Neuronal stem cell (in vitro differentiated cells): Measurements from ENCODE around the gene SLC44A3.
A peak's percentile ranks its signal among the peaks of the same experiment; 100 is the strongest.

Experiments used
- DNase-seq: peaks from one replicate; pipeline ENCODE4 v3.0.0-alpha.2; 2013; ENCODE audit warnings: low spot score
- H2AFZ ChIP-seq: one replicate; pipeline ENCODE4 v1.6.1; 2013; ENCODE audit warnings: mild to moderate bottlenecking, low read length, inconsistent platforms
- H2AK5ac ChIP-seq: 2 replicates; pipeline ENCODE4 v1.6.1; 2013; ENCODE audit warnings: low read depth, mild to moderate bottlenecking, inconsistent platforms, low read length, moderate library complexity, mixed read lengths
- H2BK120ac ChIP-seq: 2 replicates; pipeline ENCODE4 v1.6.1; 2013; ENCODE audit warnings: low read depth, mild to moderate bottlenecking, inconsistent platforms, low read length, moderate library complexity, mixed read lengths
- H2BK12ac ChIP-seq: one replicate; pipeline ENCODE4 v1.6.1; 2013; ENCODE audit warnings: low read length, inconsistent platforms
- H2BK15ac ChIP-seq: 2 replicates; pipeline ENCODE4 v1.6.1; 2013; ENCODE audit warnings: mild to moderate bottlenecking, low read length, inconsistent platforms, mixed read lengths
- H2BK5ac ChIP-seq: one replicate; pipeline ENCODE4 v1.6.1; 2013; ENCODE audit warnings: inconsistent platforms, mild to moderate bottlenecking, low read length, moderate library complexity
- H3K14ac ChIP-seq: one replicate; pipeline ENCODE4 v1.6.1; 2013; ENCODE audit warnings: low read length, inconsistent platforms
- H3K18ac ChIP-seq: 2 replicates; pipeline ENCODE4 v1.6.1; 2013; ENCODE audit warnings: low read length, inconsistent platforms
- H3K23ac ChIP-seq: 2 replicates; pipeline ENCODE4 v1.6.1; 2013; ENCODE audit warnings: low read depth, mild to moderate bottlenecking, mixed read lengths, low read length, inconsistent platforms; ENCODE audit not compliant: poor library complexity
- H3K27ac ChIP-seq: replicated peaks from 3 replicates; pipeline ENCODE4 v1.5.1; 2013; ENCODE audit warnings: low read length, inconsistent platforms
- H3K27me3 ChIP-seq, 3 experiments: 2 replicates each; pipeline ENCODE4 v1.6.1; 2013; ENCODE audit warnings: low read length in 3 of 3, mild to moderate bottlenecking in 2 of 3, inconsistent platforms in 1 of 3, low read depth in 1 of 3, mixed read lengths in 1 of 3, moderate library complexity in 1 of 3; ENCODE audit not compliant: control insufficient read depth in 3 of 3, insufficient read depth in 3 of 3
- H3K36me3 ChIP-seq, 2 donors: replicated peaks in 1 of 2; 2 replicates each; pipeline ENCODE4 v1.6.1; 2013; ENCODE audit warnings: low read length in 2 of 2; ENCODE audit not compliant: control insufficient read depth in 2 of 2, insufficient read depth in 2 of 2
- H3K4ac ChIP-seq: 2 replicates; pipeline ENCODE4 v1.6.1; 2013; ENCODE audit warnings: inconsistent platforms, mild to moderate bottlenecking, low read length, moderate library complexity
- H3K4me1 ChIP-seq, 2 donors: 1 replicate in 1 of 2; 2 replicates in 1 of 2; pipeline ENCODE4 v1.6.1; 2013; ENCODE audit warnings: low read length in 2 of 2, low read depth in 1 of 2; ENCODE audit not compliant: control insufficient read depth in 2 of 2, insufficient read depth in 1 of 2
- H3K4me2 ChIP-seq: one replicate; pipeline ENCODE4 v1.6.1; 2013; ENCODE audit warnings: mild to moderate bottlenecking, low read length, inconsistent platforms; ENCODE audit not compliant: insufficient read depth, poor library complexity, severe bottlenecking
- H3K4me3 ChIP-seq, 2 donors: 2 replicates each; pipeline ENCODE4 v1.5.1; 2013; ENCODE audit warnings: low read length in 2 of 2, mild to moderate bottlenecking in 2 of 2, inconsistent platforms in 1 of 2, moderate library complexity in 1 of 2
- H3K79me1 ChIP-seq: one replicate; pipeline ENCODE4 v1.6.1; 2013; ENCODE audit warnings: low read depth, mild to moderate bottlenecking, inconsistent platforms, low read length, moderate library complexity
- H3K9ac ChIP-seq: one replicate; pipeline ENCODE4 v1.6.1; 2013; ENCODE audit warnings: mild to moderate bottlenecking, low read depth, low read length, inconsistent platforms; ENCODE audit not compliant: poor library complexity
- H3K9me3 ChIP-seq, 2 donors: replicated peaks in 1 of 2; 2 replicates each; pipeline versions ENCODE3 to v1.6.1; 2013; ENCODE audit warnings: low read length in 2 of 2, mild to moderate bottlenecking in 2 of 2, inconsistent platforms in 1 of 2, low read depth in 1 of 2, mixed read lengths in 1 of 2, moderate library complexity in 1 of 2; ENCODE audit not compliant: control insufficient read depth in 2 of 2, insufficient read depth in 1 of 2
- H4K8ac ChIP-seq: one replicate; pipeline ENCODE4 v1.6.1; 2013; ENCODE audit warnings: low read depth, mild to moderate bottlenecking, inconsistent platforms, low read length, moderate library complexity
- H4K91ac ChIP-seq: one replicate; pipeline ENCODE4 v1.6.1; 2013; ENCODE audit warnings: low read length, low read depth, mild to moderate bottlenecking, inconsistent platforms; ENCODE audit not compliant: poor library complexity
- WGBS, 2 donors: extraction: QIAGEN DNeasy Blood & Tissue Kit; methylation state at CpG; one replicate each; pipeline ENCODE4 v1.1.7; 2013; ENCODE audit warnings: missing lambda C conversion rate in 2 of 2, mixed read lengths in 1 of 2; ENCODE audit not compliant: insufficient read length in 2 of 2, insufficient replicate concordance in 1 of 2; ENCODE audit errors: extremely low coverage in 2 of 2; 5-methylcytosine and 5-hydroxymethylcytosine counted together

Gene SLC44A3

DNA sequence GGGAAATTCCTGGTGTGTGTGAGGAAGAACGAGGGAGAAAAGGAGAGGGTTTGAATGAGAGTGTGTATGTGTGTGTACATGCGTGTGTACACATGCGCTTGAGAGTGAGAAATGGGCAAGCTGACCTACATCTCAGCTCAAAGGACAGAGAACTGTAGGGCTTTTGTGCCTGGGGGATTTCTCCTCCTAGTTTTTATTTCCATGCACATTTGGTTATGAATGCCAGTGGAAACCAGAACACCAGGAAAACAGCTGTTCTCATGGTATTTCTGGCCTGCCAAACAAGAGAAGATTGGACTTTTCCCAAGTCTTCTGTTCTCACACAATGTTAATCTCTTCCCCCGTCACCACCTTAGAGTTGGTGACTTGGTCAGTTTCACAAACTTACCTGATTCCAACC is 45.2 kb downstream of the SLC44A3 start:
- Histone ChIP-seq H3K4me3 (no peak overlapping the region), H4K91ac (no peak overlapping the region), H2BK15ac (no peak overlapping the region), H3K23ac (no peak overlapping the region), H3K9ac (no peak overlapping the region), H3K9me3 (no peaks in the 10 kb centered on the region), H2AFZ (no peak overlapping the region), H2BK5ac (no peak overlapping the region), H3K18ac (no peak overlapping the region), H3K79me1 (no peaks in the 10 kb centered on the region), H3K27ac (peak overlapping the region; percentile 10), H3K27me3 (no peaks in the 10 kb centered on the region), H2AK5ac (no peak overlapping the region), H3K4ac (no peak overlapping the region), H2BK120ac (no peak overlapping the region), H3K4me1 (peaks cover 22 to 43% of the 10 kb centered on the region in 2 donors), H3K14ac (no peak overlapping the region), H3K36me3 (no peaks in the 10 kb centered on the region), H2BK12ac (no peak overlapping the region), H3K4me2 (no peak overlapping the region), H4K8ac (no peak overlapping the region)
- no peak for DNase-seq
- WGBS, 2 donors = 100% methylated on average over 1 of the region's 4 CpGs; no CpG with 5 or more reads in 1 of the 2 donors

DNA sequence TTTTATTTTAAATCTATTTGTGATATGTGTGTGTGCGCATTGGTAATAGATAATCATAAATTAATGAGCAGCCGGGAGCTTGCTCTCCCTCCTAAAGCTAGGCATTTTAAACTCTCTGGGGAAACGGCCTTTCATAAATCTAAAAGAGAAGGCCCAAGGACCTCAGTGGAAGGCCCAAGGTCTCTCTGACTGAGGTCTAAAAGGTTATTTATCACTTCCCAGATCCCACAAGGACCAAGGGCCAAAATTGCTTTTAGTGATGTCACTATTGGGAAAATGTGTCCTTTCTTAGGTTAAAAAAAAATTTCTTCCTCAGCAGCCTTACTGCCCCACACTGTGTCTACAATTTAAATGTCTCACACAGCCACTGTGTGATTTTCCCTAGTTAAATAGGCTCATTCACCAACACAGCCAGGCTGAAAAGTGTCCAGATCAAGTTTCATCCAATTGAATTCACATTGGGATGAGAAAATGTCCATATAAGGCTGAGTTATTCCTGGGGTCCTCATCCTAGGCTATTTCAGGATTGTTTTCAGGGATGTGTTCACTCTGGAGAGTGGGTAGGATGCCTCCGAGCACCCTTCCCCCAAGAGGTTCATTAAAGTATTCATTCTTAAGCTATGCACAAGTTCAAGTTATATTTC is 46.1 kb downstream of the SLC44A3 start:
- Histone ChIP-seq H3K4ac (no peak overlapping the region), H3K23ac (no peak overlapping the region), H3K36me3 (no peaks in the 10 kb centered on the region), H3K14ac (no peak overlapping the region), H3K9ac (no peak overlapping the region), H3K18ac (no peak overlapping the region), H3K9me3 (no peaks in the 10 kb centered on the region), H3K27me3 (no peaks in the 10 kb centered on the region), H2BK5ac (no peak overlapping the region), H3K4me2 (no peak overlapping the region), H3K79me1 (no peaks in the 10 kb centered on the region), H2BK15ac (no peak overlapping the region), H4K8ac (no peak overlapping the region), H3K27ac (peak overlapping the region; percentile 26), H2BK120ac (no peak overlapping the region), H3K4me3 (no peak overlapping the region), H2BK12ac (no peak overlapping the region), H3K4me1 (peaks cover 22 to 43% of the 10 kb centered on the region in 2 donors), H2AFZ (peak overlapping the region; percentile 1), H4K91ac (no peak overlapping the region), H2AK5ac (no peak overlapping the region)
- WGBS, 2 donors = no CpG with 5 or more reads among the region's 4 CpGs
- DNase-seq = no peak

DNA sequence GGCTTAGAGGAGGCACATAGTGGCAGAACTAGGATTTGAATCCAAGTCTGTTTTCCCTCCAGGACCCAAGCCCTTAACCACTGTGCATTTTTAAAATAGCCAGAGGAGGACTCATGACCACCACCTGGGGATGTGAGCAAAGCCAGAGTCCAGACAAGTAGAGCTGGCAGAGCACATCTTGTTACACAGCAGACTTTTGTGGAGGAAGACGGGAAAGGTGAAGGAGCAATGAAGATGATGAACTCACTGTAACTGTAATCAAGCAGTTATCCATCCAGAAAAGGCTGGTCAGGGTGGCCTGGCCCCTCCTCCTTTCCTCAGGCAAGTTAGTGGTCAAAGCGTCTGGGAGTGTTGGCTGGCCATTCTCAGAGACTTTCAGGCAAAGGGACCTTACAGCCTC is 50.9 kb downstream of the SLC44A3 start:
- no peak overlapping the region for H3K27ac ChIP-seq
- no peak overlapping the region for H3K9ac ChIP-seq
- no CpG with 5 or more reads among the region's 2 CpGs for WGBS, 2 donors
- no peak overlapping the region for H3K4me2 ChIP-seq
- no peak overlapping the region for H2AFZ ChIP-seq
- H2BK120ac ChIP-seq = no peak overlapping the region
- no peak for DNase-seq
- H3K27me3 ChIP-seq = no peaks in the 10 kb centered on the region
- H3K14ac ChIP-seq = no peak overlapping the region
- no peak overlapping the region for H3K23ac ChIP-seq
- H3K4me1 ChIP-seq = peaks cover 7 to 28% of the 10 kb centered on the region in 2 donors
- H3K4me3 ChIP-seq = no peak overlapping the region
- no peak overlapping the region for H2BK5ac ChIP-seq
- H4K8ac ChIP-seq = no peak overlapping the region
- H3K4ac ChIP-seq = no peak overlapping the region
- no peak overlapping the region for H2BK12ac ChIP-seq
- no peaks in the 10 kb centered on the region for H3K36me3 ChIP-seq
- no peak overlapping the region for H2BK15ac ChIP-seq
- H2AK5ac ChIP-seq = no peak overlapping the region
- H3K9me3 ChIP-seq = no peaks in the 10 kb centered on the region
- no peak overlapping the region for H3K18ac ChIP-seq
- no peaks in the 10 kb centered on the region for H3K79me1 ChIP-seq
- H4K91ac ChIP-seq = no peak overlapping the region

DNA sequence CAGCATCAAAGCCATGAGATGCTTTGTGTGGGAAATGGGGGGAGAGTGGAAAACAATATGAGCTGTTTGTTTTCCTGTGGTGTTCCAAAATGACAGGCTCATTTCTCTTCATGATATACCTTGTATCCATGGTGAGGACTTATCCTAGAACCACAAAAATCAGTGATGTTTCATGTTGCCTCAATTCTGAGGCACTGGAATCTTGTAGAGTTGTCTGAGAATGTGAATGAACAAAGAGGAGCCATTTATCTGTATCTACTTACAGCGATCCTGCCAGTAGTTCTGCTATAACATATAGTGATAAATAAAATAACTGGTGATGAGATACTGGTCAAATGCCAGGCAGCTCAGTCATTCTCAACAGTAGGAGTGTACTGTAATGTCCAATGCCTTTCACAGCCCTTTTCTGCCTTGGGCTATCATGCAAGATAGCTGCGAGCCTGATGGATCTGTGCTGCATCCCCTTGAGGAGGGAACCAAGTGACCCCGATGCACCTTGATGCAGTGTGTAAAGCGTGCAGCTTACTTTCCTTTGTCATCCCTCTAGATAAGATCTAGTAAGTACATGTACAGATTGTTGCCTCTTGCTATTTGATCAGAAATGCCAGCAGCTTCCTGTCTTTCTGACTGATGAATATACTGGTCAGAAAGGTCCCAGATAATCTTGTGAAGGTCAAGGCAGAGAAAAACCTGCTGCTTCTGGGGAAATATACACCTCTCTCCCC is 52.8 kb downstream of the SLC44A3 start:
- Histone ChIP-seq H3K9me3 (no peaks in the 10 kb centered on the region), H2BK15ac (no peak overlapping the region), H3K27me3 (no peaks in the 10 kb centered on the region), H4K8ac (no peak overlapping the region), H3K4me2 (no peak overlapping the region), H3K23ac (no peak overlapping the region), H3K18ac (no peak overlapping the region), H2BK12ac (no peak overlapping the region), H3K4ac (no peak overlapping the region), H3K4me3 (no peak overlapping the region), H3K9ac (no peak overlapping the region), H3K14ac (no peak overlapping the region), H3K36me3 (no peaks in the 10 kb centered on the region), H2AFZ (peak overlapping the region; percentile 6), H2AK5ac (no peak overlapping the region), H2BK120ac (no peak overlapping the region), H2BK5ac (no peak overlapping the region), H3K4me1 (peaks cover 3 to 18% of the 10 kb centered on the region in 2 donors), H3K27ac (no peak overlapping the region), H4K91ac (no peak overlapping the region), H3K79me1 (no peaks in the 10 kb centered on the region)
- no CpG with 5 or more reads among the region's 4 CpGs for WGBS, 2 donors
- no peak for DNase-seq
